ENCODE measurements around the gene GP5.

DNA sequence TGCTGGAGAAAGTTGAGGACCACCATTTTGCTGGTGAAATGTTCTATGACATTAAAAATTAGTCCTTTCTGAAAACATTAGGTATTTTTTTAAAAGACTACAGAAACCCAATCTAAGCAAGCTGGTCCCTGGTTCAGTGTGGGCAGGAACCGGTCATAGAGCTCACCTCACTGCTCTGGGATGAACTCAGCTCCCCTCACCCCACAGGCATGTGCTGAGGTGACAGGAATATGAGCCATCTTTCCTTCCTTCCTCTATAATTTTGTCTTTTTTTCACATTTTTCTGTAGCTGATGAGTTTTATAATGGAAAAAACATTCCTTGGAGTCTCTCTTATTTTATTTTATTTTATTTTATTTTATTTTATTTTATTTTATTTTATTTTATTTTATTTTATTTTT lies 21.4 kb downstream of the GP5 start:
- TF ChIP-seq, protein P1, sequence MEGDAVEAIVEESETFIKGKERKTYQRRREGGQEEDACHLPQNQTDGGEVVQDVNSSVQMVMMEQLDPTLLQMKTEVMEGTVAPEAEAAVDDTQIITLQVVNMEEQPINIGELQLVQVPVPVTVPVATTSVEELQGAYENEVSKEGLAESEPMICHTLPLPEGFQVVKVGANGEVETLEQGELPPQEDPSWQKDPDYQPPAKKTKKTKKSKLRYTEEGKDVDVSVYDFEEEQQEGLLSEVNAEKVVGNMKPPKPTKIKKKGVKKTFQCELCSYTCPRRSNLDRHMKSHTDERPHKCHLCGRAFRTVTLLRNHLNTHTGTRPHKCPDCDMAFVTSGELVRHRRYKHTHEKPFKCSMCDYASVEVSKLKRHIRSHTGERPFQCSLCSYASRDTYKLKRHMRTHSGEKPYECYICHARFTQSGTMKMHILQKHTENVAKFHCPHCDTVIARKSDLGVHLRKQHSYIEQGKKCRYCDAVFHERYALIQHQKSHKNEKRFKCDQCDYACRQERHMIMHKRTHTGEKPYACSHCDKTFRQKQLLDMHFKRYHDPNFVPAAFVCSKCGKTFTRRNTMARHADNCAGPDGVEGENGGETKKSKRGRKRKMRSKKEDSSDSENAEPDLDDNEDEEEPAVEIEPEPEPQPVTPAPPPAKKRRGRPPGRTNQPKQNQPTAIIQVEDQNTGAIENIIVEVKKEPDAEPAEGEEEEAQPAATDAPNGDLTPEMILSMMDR (IDR thresholded peaks at IDR 0.05; ENCODE audit: borderline replicate concordance, extremely low read depth, low read length, poor library complexity, severe bottlenecking), result no peak
- TF ChIP-seq EZH2 (IDR thresholded peaks at IDR 0.05; ENCODE audit: borderline replicate concordance, low read depth, low read length, severe bottlenecking), result no peak
